HG02678 (cell line): Measurements from ENCODE around the gene FBH1.
"Not testable (repeated sequence)": the region's sequence is repeated elsewhere in the genome, so short reads cannot be mapped to it uniquely, and the experiment has no call there.

Experiments used
- ATAC-seq: cut with Tn5 transposase; IDR thresholded peaks from one replicate; pipeline ENCODE4 v1.9.1; 2021; ENCODE audit warnings: mild to moderate bottlenecking, moderate library complexity; ENCODE audit not compliant: unreplicated experiment

FBH1 gene

GRCh38 chr10:5956146-5956936 is 66.3 kb downstream of the FBH1 start:
- ATAC-seq = no peak

- no peak for ATAC-seq
Observed at GRCh38 chr10:5958077-5958476, 68.0 kb downstream of the FBH1 start.

GRCh38 chr10:5958675-5959074 is 68.6 kb downstream of the FBH1 start:
- no peak for ATAC-seq

- no peak for ATAC-seq
Observed at GRCh38 chr10:5959142-5959541, 69.1 kb downstream of the FBH1 start.

DNA sequence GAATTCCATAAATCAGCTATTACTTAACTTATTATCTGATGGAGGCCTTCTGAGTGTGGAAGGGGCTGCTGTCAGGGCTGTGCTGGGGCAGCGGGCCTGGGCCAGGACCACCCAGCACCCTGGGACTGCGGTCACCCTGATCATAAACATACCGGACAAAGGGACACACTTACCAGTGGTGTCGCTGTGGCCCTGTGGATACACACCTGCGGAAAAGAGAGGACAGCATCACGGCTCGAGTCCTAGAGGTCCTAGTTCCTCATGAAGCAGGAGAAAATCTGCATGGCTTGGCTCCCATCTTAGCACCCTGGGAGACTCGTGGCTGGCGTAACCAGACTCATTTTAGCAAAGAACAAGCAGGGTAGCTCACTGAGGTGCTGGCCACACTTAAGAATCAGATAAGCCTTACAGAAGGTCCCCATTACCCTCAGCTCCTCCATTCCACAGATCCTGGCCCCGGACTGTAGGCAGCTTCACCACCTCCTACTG is 69.6 kb downstream of the FBH1 start:
- no peak for ATAC-seq

DNA sequence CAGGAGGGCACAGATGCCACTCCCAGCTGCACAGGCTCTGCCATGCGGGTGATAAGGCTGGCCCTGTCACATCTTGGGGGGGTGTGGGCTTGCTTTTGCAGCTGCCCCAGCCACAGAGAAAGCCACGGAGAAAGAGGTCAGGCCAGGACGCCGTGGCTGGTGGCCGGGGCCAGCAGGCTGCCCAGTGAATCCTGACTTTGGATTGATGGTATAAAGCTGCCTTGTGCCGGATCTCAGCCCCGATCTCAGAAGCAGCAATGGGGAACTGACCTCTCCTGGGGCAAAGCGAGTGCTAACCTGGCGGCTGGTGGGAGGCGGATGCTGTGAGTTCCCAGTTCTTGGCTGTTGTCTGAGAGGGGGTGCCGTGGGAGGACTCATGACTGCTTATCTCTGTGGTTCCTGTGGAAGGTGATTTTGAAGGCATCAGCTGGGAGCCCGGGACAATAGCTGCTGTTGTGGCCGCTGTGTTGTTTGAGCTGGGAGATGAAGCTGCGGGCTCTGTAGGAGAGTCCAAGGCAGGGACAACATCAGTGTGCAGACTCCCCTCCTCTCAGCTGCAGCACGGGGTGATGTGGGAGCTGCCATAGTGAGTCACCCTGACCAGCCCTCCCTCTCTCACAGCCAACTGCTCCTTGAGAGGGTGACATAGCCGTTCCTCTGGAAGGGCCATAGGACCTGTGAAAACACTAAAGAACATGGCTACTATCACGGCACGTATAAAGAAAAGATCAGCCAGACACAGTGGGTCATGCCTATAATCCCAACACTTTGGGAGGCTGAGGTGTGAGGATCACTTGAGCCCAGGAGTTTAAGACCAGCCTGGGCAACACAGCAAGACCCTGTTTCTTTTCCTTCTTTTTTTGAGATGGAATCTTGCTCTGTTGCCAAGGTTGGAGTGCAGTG is 70.3 kb downstream of the FBH1 start:
- no peak for ATAC-seq

- not testable (repeated sequence) for ATAC-seq
Observed at GRCh38 chr10:5960973-5961275, 70.9 kb downstream of the FBH1 start.

DNA sequence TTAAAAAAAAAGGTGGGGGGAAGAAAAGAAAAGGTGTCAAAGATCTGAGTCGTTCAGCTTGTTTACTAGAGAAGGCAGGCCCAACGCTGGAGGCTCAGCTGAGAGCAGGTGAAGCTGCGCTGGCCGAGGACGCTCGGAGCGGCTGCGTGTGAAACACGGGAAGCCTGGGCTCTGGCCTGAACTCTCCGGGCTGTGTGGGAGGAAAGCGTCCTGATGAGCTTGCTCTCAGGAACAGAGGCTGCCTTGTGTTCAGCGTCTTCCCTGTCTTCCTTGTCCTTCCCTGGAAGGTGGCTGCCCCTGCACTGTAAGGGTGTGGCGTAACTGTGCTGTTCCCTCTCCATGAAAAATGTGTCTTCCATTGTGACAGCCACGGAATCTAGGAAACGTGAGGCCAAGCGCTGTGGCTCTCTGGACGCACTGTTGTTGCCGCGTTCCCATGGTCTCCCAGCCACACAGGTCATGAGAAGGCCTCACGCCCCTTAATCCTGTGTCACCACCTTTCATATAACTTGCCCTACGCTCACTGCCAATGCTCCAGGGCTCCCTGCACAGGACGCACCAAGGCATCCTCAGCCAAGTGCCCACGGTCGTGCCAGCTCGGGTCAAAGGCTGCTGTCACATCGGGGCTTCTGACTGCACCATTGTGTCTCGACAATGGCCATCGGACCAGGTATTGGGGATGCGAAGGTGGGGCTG is 71.5 kb downstream of the FBH1 start:
- ATAC-seq = no peak

DNA sequence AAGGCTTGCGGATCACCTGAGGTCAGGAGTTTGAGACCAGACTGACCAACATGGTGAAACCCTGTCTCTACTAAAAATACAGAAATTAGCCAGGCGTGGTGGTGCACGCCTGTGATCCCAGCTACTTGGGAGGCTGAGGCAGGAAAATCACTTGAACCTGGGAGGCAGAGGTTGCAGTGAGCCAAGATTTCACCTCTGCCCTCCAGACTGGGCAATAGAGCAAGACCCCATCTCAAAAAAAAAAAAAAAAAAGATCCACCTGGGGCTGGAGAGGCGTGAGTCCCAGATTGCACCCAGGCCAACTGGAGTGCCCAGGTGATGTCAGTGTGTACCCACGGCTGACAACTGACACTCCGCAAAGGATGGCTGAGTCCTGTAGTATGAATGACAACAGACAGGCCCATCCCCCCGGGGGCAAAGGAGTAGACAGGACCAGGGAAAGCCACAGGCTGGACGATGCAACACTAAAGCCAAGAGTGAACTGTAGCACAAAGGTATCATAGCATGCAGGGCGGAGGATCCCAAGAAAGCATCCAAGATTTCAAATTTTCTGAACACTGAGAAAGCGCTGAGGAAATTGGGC is 72.4 kb downstream of the FBH1 start:
- ATAC-seq = not testable (repeated sequence)

DNA sequence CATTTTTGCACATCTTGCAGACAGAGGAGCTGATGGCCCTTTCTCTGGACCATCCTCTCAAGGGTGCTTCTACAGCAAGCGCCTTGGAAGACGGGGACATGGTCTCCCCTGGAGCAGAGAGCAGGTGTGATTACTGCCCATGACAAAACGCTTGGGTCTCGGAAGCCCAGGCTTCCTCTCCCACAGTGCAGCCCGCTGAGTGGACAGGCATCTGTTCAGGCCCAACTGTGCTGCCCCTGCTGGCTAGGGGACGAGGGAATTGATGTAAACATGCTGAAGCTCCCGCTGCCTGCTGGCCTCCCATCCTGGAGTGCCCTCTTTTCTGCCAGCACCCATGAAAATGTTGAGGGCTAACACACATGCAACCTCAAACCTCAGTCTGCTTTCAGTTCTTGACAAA is 73.0 kb downstream of the FBH1 start:
- ATAC-seq = no peak

GRCh38 chr10:5963591-5963990 is 73.5 kb downstream of the FBH1 start:
- no peak for ATAC-seq

- ATAC-seq = no peak
Observed at GRCh38 chr10:5964736-5965135, 74.7 kb downstream of the FBH1 start.

- no peak for ATAC-seq
Observed at GRCh38 chr10:5965266-5965665, 75.2 kb downstream of the FBH1 start.

GRCh38 chr10:5968037-5968680 is 78.1 kb downstream of the FBH1 start:
- no peak for ATAC-seq

GRCh38 chr10:5968681-5969453 is 78.8 kb downstream of the FBH1 start:
- no peak for ATAC-seq

- ATAC-seq = no peak
Observed at GRCh38 chr10:5970066-5970465, 80.0 kb downstream of the FBH1 start.

- no peak for ATAC-seq
Observed at GRCh38 chr10:5970527-5970926, 80.5 kb downstream of the FBH1 start.

DNA sequence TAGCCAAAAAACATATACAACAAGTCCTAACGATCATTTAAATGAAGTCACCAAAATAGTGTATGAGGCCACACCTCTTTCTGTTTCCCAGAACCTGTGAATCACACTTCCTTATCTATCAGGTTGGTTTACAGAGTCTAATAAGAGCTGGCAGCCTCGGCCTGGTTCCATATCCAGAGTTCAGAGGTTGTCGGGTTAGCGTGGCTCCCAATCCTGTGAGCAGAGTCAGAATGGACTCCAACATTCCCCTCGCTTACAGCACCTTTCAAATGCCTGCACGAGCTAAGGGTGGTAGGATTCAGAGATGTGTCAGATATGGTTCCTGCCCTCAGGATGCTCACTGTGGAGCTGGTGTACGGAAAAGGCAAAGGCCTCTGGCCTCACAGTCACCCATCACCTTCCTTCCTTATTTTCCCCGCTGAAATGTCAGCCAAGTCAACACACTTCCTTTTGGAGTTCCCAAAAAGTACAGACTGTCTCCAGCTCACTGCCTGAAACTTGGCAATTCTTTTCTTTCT is 81.3 kb downstream of the FBH1 start:
- ATAC-seq = no peak

DNA sequence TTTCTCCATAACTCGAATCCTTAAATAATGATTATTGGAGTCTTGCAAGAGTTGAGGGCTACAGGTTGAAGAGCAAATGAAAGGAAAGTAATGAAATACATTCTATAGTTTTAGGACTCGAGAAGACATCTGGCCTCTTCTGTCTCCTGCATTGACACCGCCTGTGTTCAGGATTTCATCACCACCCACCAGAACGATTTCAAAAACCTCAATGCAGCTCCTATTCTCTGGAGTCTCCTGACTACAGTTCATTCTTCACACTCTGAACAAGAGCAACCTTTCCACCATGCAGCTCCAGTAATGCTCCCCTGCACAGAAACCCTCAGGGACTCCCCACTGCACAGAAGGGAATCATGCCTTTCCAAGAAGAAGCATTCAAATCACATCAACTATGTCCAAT is 81.8 kb downstream of the FBH1 start:
- no peak for ATAC-seq

GRCh38 chr10:5973069-5973468 is 83.0 kb downstream of the FBH1 start:
- ATAC-seq = no peak
